HG02571 (cell line): ENCODE data around the gene MYBPC1.
"Not testable (repeated sequence)": the region's sequence is repeated elsewhere in the genome, so short reads cannot be mapped to it uniquely, and the experiment has no call there.

Experiments used
- ATAC-seq: cut with Tn5 transposase; IDR thresholded peaks from one replicate; pipeline ENCODE4 v1.9.1; 2021; ENCODE audit warnings: mild to moderate bottlenecking, moderate library complexity; ENCODE audit not compliant: unreplicated experiment

Gene MYBPC1

DNA sequence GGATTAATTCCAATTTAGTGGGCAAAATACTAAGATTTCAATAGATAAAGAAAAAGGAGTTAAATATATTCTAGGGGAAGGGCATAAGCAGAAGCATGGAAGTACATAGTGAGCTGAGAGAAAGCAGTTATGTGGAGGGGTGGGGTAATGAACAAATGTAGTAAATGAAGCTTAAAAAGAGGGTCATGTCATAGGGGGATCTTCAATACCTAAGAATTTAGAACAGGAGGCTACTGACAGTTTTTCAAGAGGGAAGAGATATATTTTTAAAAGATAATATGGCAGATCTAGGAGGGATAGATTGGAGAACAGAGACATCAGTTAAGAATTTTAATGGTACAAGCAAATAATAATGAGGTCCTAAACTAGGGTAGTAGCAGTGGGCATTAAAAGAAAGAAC is 135.1 kb downstream of the MYBPC1 start:
- ATAC-seq = no peak

DNA sequence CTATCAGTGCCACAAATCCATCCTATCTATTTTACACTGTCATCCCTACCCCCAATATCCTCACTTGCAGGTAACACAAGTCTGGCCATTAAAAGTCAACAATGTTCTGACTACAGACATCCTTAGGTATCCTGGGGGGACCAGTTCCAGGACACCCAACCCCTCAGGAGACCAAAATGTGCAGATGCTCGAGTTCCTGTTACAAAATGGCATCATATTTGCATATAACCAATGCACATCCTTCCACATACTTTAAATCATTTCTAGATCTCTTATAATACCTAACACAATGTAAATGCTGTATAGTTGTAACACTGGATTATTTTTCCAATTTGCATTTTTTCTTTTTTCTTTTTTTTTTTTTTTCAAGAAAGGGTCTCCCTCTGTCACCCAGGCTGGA is 137.5 kb downstream of the MYBPC1 start:
- no peak for ATAC-seq

DNA sequence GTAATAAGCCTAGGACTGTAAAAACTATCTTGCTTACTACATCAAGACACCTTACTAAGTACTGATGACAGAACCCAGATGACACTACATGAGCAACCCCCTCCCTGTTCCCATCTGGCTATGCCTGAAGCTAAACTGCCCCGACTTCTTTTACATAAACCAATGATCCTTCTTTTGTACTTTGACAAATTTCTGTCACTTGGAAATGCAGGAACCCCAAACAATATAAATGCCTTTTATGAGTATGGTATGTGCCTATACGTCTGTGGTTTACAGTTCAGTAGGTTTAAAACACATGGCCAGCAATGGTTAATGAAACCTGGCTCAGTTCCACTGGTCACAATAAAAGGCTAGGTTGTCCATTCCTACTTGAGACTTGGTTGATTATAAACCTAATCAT is 138.4 kb downstream of the MYBPC1 start:
- ATAC-seq = no peak

DNA sequence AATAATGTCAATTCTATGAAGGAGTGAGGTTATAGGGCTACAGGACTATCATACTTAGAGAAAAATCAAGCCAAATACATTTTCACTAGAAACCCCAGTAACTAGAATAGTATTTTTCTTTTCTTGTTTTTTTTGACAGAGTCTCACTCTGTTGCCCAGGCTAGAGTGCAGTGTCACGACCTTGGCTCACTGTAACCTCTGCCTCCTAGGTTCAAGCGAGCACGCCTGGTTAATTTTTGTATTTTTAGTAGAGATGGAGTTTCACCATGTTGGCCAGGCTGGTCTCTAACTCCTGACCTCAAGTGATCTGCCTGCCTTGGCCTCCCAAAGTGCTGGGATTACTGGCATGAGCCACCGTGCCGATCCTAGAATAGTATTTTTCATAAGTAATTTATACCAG is 139.7 kb downstream of the MYBPC1 start:
- not testable (repeated sequence) for ATAC-seq
